GM18868 (cell line): ENCODE data around the gene PARD3B.

Experiments used
- ATAC-seq: cut with Tn5 transposase; IDR thresholded peaks from one replicate; pipeline ENCODE4 v1.9.1; 2021; ENCODE audit warnings: mild to moderate bottlenecking, moderate library complexity; ENCODE audit not compliant: unreplicated experiment

Gene PARD3B

GRCh38 chr2:205424326-205424725, 879.1 kb downstream of the PARD3B start:
- ATAC-seq = no peak

- no peak for ATAC-seq
Measured at GRCh38 chr2:205425102-205425501, 879.8 kb downstream of the PARD3B start.

GRCh38 chr2:205427112-205427511, 881.8 kb downstream of the PARD3B start:
- ATAC-seq = no peak

- no peak for ATAC-seq
Measured at GRCh38 chr2:205428811-205429210, 883.5 kb downstream of the PARD3B start.

GRCh38 chr2:205435970-205436369, 890.7 kb downstream of the PARD3B start:
- no peak for ATAC-seq

- no peak for ATAC-seq
Measured at GRCh38 chr2:205438241-205438640, 893.0 kb downstream of the PARD3B start.

- no peak for ATAC-seq
Measured at GRCh38 chr2:205439621-205440020, 894.3 kb downstream of the PARD3B start.

- no peak for ATAC-seq
Measured at GRCh38 chr2:205441524-205441923, 896.2 kb downstream of the PARD3B start.

- ATAC-seq = no peak
Measured at GRCh38 chr2:205448189-205448588, 902.9 kb downstream of the PARD3B start.

- ATAC-seq = no peak
Measured at GRCh38 chr2:205451901-205452512, 906.7 kb downstream of the PARD3B start.

GRCh38 chr2:205453202-205453601, 907.9 kb downstream of the PARD3B start:
- ATAC-seq = no peak

- ATAC-seq = no peak
Measured at GRCh38 chr2:205456682-205457081, 911.4 kb downstream of the PARD3B start.

GRCh38 chr2:205460217-205460616, 914.9 kb downstream of the PARD3B start:
- no peak for ATAC-seq

- no peak for ATAC-seq
Measured at GRCh38 chr2:205461169-205461568, 915.9 kb downstream of the PARD3B start.

GRCh38 chr2:205461678-205462665, 916.7 kb downstream of the PARD3B start:
- ATAC-seq = no peak

GRCh38 chr2:205462681-205463345, 917.5 kb downstream of the PARD3B start:
- no peak for ATAC-seq

- no peak for ATAC-seq
Measured at GRCh38 chr2:205463466-205464025, 918.3 kb downstream of the PARD3B start.

GRCh38 chr2:205464681-205465080, 919.4 kb downstream of the PARD3B start:
- ATAC-seq = no peak

- ATAC-seq = no peak
Measured at GRCh38 chr2:205465791-205466190, 920.5 kb downstream of the PARD3B start.

GRCh38 chr2:205471776-205472175, 926.5 kb downstream of the PARD3B start:
- ATAC-seq = no peak

- peak; percentile 51 for ATAC-seq
Measured at GRCh38 chr2:205473791-205474190, 928.5 kb downstream of the PARD3B start.
